Measurements from ENCODE around the gene PRRT4. TPM values are rescaled to one million over a fixed set of nuclear protein-coding genes. Genes with fewer than 3 reads are reported as not detected.

PRRT4 gene
- total RNA-seq, 2 donors from 2014 or later, result 2.2 to 3.7 TPM

- ATAC-seq (ENCODE audit: insufficient number of reproducible peaks, low FRiP score, low read depth), result no peak
- DNase-seq (ENCODE audit: low spot score), result no peak
- Histone ChIP-seq H3K4me1 (ENCODE audit: control insufficient read depth in 1 of 2, low read depth in 2 of 2) (peaks cover 7 to 20% of the 10 kb centered on the region in 2 donors), H3K27ac (no peak overlapping the region), H3K36me3 (no peaks in the 10 kb centered on the region), H3K9me3 (no peaks in the 10 kb centered on the region), H3K27me3 (replicated peaks; ENCODE audit: insufficient read depth) (no peaks in the 10 kb centered on the region), H3K4me3 (no peak overlapping the region)
- TF ChIP-seq, protein P1, sequence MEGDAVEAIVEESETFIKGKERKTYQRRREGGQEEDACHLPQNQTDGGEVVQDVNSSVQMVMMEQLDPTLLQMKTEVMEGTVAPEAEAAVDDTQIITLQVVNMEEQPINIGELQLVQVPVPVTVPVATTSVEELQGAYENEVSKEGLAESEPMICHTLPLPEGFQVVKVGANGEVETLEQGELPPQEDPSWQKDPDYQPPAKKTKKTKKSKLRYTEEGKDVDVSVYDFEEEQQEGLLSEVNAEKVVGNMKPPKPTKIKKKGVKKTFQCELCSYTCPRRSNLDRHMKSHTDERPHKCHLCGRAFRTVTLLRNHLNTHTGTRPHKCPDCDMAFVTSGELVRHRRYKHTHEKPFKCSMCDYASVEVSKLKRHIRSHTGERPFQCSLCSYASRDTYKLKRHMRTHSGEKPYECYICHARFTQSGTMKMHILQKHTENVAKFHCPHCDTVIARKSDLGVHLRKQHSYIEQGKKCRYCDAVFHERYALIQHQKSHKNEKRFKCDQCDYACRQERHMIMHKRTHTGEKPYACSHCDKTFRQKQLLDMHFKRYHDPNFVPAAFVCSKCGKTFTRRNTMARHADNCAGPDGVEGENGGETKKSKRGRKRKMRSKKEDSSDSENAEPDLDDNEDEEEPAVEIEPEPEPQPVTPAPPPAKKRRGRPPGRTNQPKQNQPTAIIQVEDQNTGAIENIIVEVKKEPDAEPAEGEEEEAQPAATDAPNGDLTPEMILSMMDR (IDR thresholded peaks at IDR 0.05), result no peak
These were observed 1.6 kb downstream of the PRRT4 start for GRCh38 chr7:128359939-128360338.

GRCh38 chr7:128359336-128359735 lies 2.2 kb downstream of the PRRT4 start:
- DNase-seq (ENCODE audit: low spot score) (no peak), ATAC-seq (ENCODE audit: insufficient number of reproducible peaks, low FRiP score, low read depth) (no peak)
- Histone ChIP-seq H3K27ac (no peak overlapping the region), H3K4me1 (ENCODE audit: control insufficient read depth in 1 of 2, low read depth in 2 of 2) (peaks cover 7 to 20% of the 10 kb centered on the region in 2 donors), H3K27me3 (replicated peaks; ENCODE audit: insufficient read depth) (no peaks in the 10 kb centered on the region), H3K9me3 (no peaks in the 10 kb centered on the region), H3K4me3 (no peak overlapping the region), H3K36me3 (no peaks in the 10 kb centered on the region)
- TF ChIP-seq, protein P1 (IDR thresholded peaks at IDR 0.05), result no peak

- no peak for ATAC-seq (ENCODE audit: insufficient number of reproducible peaks, low FRiP score, low read depth)
- DNase-seq (ENCODE audit: low spot score), result no peak
These were observed 3.3 kb downstream of the PRRT4 start for GRCh38 chr7:128358233-128358632.

GRCh38 chr7:128357217-128357613 lies 4.3 kb downstream of the PRRT4 start:
- no peaks in the 10 kb centered on the region for H3K9me3 ChIP-seq
- no peaks in the 10 kb centered on the region for H3K36me3 ChIP-seq
- H3K4me1 ChIP-seq (ENCODE audit: control insufficient read depth in 1 of 2, low read depth in 2 of 2), result peaks cover 12 to 24% of the 10 kb centered on the region in 2 donors
- H3K4me3 ChIP-seq, result no peak overlapping the region
- TF ChIP-seq, protein P1 (IDR thresholded peaks at IDR 0.05), result no peak
- no peaks in the 10 kb centered on the region for H3K27me3 ChIP-seq (replicated peaks; ENCODE audit: insufficient read depth)
- H3K27ac ChIP-seq, result no peak overlapping the region
- DNase-seq (ENCODE audit: low spot score) (no peak), ATAC-seq (ENCODE audit: insufficient number of reproducible peaks, low FRiP score, low read depth) (no peak)

More at GRCh38 chr7:128358233-128358632, 3.3 kb downstream of the PRRT4 start:
- Histone ChIP-seq H3K27ac (no peak overlapping the region), H3K36me3 (no peaks in the 10 kb centered on the region), H3K9me3 (no peaks in the 10 kb centered on the region), H3K4me3 (no peak overlapping the region), H3K4me1 (ENCODE audit: control insufficient read depth in 1 of 2, low read depth in 2 of 2) (peaks cover 7 to 20% of the 10 kb centered on the region in 2 donors), H3K27me3 (replicated peaks; ENCODE audit: insufficient read depth) (no peaks in the 10 kb centered on the region)
- TF ChIP-seq, protein P1 (IDR thresholded peaks at IDR 0.05), result no peak

- TF ChIP-seq, protein P1 (IDR thresholded peaks at IDR 0.05), result no peak
- DNase-seq (ENCODE audit: low spot score), result no peak
- Histone ChIP-seq H3K4me3 (no peak overlapping the region), H3K9me3 (no peaks in the 10 kb centered on the region), H3K27me3 (replicated peaks; ENCODE audit: insufficient read depth) (no peaks in the 10 kb centered on the region), H3K27ac (no peak overlapping the region), H3K36me3 (no peaks in the 10 kb centered on the region), H3K4me1 (ENCODE audit: control insufficient read depth in 1 of 2, low read depth in 2 of 2) (peaks cover 10 to 22% of the 10 kb centered on the region in 2 donors)
- ATAC-seq (ENCODE audit: insufficient number of reproducible peaks, low FRiP score, low read depth), result no peak
These were observed 4.8 kb downstream of the PRRT4 start for GRCh38 chr7:128356546-128357216.

Measured in thoracic aorta (tissue), 2 donors.